HG02678 (cell line): ENCODE measurements around the gene RNFT2.
"Not testable (repeated sequence)": the region's sequence is repeated elsewhere in the genome, so short reads cannot be mapped to it uniquely, and the experiment has no call there.

Source experiments
- ATAC-seq: cut with Tn5 transposase; IDR thresholded peaks from one replicate; pipeline ENCODE4 v1.9.1; 2021; ENCODE audit warnings: mild to moderate bottlenecking, moderate library complexity; ENCODE audit not compliant: unreplicated experiment

RNFT2 gene

GRCh38 chr12:116739381-116739887, 1.3 kb downstream of the RNFT2 start:
- ATAC-seq, result no peak

- ATAC-seq, result not testable (repeated sequence)
These were observed 4.7 kb downstream of the RNFT2 start for GRCh38 chr12:116742787-116743186.

GRCh38 chr12:116744766-116745165, 6.7 kb downstream of the RNFT2 start:
- ATAC-seq, result no peak

GRCh38 chr12:116745554-116745953, 7.4 kb downstream of the RNFT2 start:
- no peak for ATAC-seq

- no peak for ATAC-seq
These were observed 11.8 kb downstream of the RNFT2 start for GRCh38 chr12:116749884-116750283.

- no peak for ATAC-seq
These were observed 12.2 kb downstream of the RNFT2 start for GRCh38 chr12:116750298-116750697.

- not testable (repeated sequence) for ATAC-seq
These were observed 16.0 kb downstream of the RNFT2 start for GRCh38 chr12:116754097-116754496.

GRCh38 chr12:116754783-116755182, 16.7 kb downstream of the RNFT2 start:
- not testable (repeated sequence) for ATAC-seq

GRCh38 chr12:116759783-116760621, 21.9 kb downstream of the RNFT2 start:
- ATAC-seq, result no peak

GRCh38 chr12:116760622-116761020, 22.5 kb downstream of the RNFT2 start:
- ATAC-seq, result no peak

- ATAC-seq, result no peak
These were observed 23.4 kb downstream of the RNFT2 start for GRCh38 chr12:116761499-116761898.

GRCh38 chr12:116765271-116765670, 27.2 kb downstream of the RNFT2 start:
- no peak for ATAC-seq

- ATAC-seq, result no peak
These were observed 28.2 kb downstream of the RNFT2 start for GRCh38 chr12:116766285-116766684.

GRCh38 chr12:116766746-116767145, 28.6 kb downstream of the RNFT2 start:
- no peak for ATAC-seq

GRCh38 chr12:116771651-116772050, 33.5 kb downstream of the RNFT2 start:
- no peak for ATAC-seq

GRCh38 chr12:116773276-116773731, 35.2 kb downstream of the RNFT2 start:
- no peak for ATAC-seq

GRCh38 chr12:116774020-116774419, 35.9 kb downstream of the RNFT2 start:
- no peak for ATAC-seq

- ATAC-seq, result no peak
These were observed 39.1 kb downstream of the RNFT2 start for GRCh38 chr12:116777245-116777644.

GRCh38 chr12:116779597-116779996, 41.5 kb downstream of the RNFT2 start:
- ATAC-seq, result no peak

- ATAC-seq, result no peak
These were observed 42.8 kb downstream of the RNFT2 start for GRCh38 chr12:116780942-116781341.

GRCh38 chr12:116783525-116784237, 45.6 kb downstream of the RNFT2 start:
- no peak for ATAC-seq

GRCh38 chr12:116784238-116784612, 46.1 kb downstream of the RNFT2 start:
- no peak for ATAC-seq
